ENCODE data around the gene RYR2.

DNA sequence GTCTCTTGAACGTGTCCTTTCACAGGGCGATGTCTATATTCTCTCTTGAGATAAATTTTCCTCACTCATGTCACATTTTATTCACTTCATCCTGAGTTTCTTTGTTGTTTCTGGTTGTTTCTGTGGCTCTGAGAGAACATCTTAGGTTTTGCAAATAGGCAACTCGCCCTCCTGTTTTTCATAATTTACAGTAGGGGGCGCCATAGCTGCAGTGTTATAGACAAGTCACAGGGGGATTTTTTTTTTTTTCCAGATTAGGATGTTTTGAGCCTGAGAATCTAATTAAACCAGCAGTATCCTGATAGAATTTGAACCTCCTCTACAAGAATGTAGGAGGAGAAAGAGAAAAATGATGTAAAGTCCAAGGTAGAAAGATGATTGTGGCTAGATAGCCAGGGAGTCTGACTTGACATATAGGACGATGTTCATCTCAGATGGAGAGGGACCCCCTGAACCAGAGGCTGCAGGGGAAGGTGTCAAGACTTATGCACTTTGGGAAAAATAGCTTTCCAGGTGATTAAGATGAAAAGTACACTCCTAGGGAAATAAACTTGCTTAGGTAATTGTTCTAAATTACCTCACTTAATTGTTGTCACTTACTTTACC lies 772.4 kb downstream of the RYR2 start:
- TF ChIP-seq POLR2A (IDR thresholded peaks at IDR 0.05): no peak
- TF ChIP-seq CTCF (IDR thresholded peaks at IDR 0.05): no peak
- TF ChIP-seq EP300 (IDR thresholded peaks at IDR 0.05): no peak

Measured in suprapubic skin (tissue), 3 donors.